ENCODE results near the gene ADARB2. TPM values are rescaled to one million over a fixed set of nuclear protein-coding genes. Genes with fewer than 3 reads are reported as not detected.
A peak's percentile ranks its signal among the peaks of the same experiment; 100 is the strongest.

ADARB2 gene
- total RNA-seq, 8 experiments from 2014 or later = 0.13 to 2.6 (median 1.5) TPM

DNA sequence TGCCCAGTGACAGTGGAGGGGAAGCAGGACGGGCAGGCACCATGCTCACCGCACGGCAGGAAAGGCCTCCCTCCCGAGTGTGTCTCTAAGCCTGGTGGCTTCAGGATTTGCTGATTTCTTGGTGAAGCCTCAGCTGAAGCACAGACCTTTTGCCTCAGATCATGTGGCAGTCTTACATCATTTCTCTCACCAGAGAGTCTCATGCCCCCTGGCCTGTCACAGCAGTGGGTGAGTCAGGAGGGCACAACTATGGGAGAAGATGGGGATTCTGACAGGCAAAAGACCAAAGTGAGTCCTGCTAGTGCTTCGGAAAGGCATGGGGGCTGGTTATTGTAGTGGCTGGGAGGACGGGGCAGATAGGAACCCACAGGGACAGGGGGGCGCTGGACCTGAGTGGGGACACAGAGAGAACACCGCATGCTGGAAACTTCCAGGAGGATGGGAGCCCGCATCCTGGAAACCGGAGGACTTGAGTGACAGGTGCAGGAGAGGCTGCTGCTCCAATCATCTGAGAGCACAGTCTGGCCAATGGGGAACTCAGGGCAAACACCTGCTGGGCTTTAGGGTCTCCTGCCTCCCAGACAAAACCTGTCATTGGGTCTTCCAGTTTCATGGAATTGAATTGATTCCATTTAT, 166.8 kb downstream of the ADARB2 start:
- peaks cover 25 to 38% of the 10 kb centered on the region in 2 donors for H3K4me1 ChIP-seq (replicated peaks in 1 of 2)
- no peak overlapping the region for H3K27ac ChIP-seq
- WGBS, 10 experiments = 20 to 85% (median 63%) methylated on average over 1 to 7 of the region's 10 CpGs; no CpG with 5 or more reads in 6 of the 10 experiments
- no peak overlapping the region for H3K4me3 ChIP-seq
- in situ Hi-C loops (cut with MboI; ENCODE audit: low pct_unique_long_range_greater_than_20kb in 2 of 9, low sequenced_read_pairs in 9 of 9, unreplicated experiment in 9 of 9) = no loop called here
- peak in 5 of 8 experiments; percentile 73 to 91 (median 84) for ATAC-seq (replicated peaks in 6 of 8)

- 0 to 86% (median 40%) methylated on average over 1 to 7 of the region's 8 CpGs; no CpG with 5 or more reads in 1 of the 10 experiments for WGBS, 10 experiments
- Histone ChIP-seq H3K4me1 (replicated peaks in 1 of 2) (peaks cover 21 to 31% of the 10 kb centered on the region in 2 donors), H3K4me3 (no peak overlapping the region), H3K27ac (no peak overlapping the region)
- no peak for ATAC-seq (replicated peaks in 6 of 8)
- in situ Hi-C loops (cut with MboI; ENCODE audit: low pct_unique_long_range_greater_than_20kb in 2 of 9, low sequenced_read_pairs in 9 of 9, unreplicated experiment in 9 of 9) = no loop called here
Measured at GRCh38 chr10:1569208-1569607, 168.1 kb downstream of the ADARB2 start.

DNA sequence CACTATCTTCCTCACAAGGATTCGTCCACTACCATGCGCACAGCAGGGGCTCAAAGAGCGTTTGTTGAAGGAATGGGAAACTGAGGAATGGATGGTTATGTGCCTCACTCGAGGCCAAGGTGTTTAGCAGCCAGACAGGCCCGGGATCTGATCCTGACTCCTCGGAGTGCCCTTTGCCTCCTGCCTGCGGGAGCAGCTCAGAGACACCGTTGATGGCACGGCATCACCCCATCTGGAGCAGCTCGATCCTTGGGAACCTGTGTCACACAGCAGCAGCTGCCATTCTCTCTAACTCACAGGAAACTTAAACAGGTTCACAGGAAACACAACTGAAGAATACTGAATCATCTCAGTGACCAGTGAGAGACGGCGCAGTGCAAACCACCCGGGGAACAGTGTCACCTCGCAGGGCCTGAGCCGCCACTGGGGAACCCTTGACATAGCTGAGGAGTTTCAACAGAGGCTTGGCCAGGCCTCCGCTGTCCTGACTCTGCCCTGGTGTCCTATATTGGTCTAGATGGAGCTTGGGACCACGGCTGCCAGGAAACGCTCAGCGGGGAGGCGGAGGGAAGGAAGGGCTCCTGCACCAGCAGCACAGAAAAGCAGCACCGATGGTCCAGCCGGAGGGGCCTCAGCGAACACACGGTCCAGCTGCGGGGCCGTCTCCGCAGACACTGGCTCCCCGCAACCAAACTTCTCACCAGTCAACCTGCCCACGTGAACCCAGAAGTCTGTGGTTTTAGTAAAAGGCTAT, 169.4 kb downstream of the ADARB2 start:
- in situ Hi-C loops (cut with MboI; ENCODE audit: low pct_unique_long_range_greater_than_20kb in 2 of 9, low sequenced_read_pairs in 9 of 9, unreplicated experiment in 9 of 9) = no loop called here
- Histone ChIP-seq H3K4me1 (replicated peaks in 1 of 2) (peaks cover 16 to 25% of the 10 kb centered on the region in 2 donors), H3K4me3 (no peak overlapping the region), H3K27ac (no peak overlapping the region)
- 20 to 93% (median 74%) methylated on average over 1 to 16 of the region's 29 CpGs for WGBS, 10 experiments
- no peak for ATAC-seq (replicated peaks in 6 of 8)

DNA sequence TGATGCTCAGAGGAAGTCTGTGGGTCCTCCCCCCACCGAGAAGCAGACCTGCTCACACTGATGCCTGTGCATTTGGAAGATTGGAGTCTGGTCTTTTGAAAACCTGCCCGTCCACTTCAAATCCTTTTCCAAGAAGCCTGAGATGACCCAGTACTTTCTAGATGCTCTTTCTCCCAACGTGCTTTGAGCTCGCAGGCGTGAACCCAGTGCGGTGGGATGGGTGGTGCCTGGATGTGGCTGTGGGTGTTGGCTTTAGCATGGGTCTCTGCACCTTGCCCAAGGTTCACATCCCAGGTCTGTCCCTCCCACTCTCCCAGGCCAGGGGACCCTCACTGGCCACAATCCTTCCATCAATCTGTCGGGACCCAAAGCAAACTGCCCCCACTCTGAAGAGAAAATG, 170.2 kb downstream of the ADARB2 start:
- no peak overlapping the region for H3K4me3 ChIP-seq
- ATAC-seq (replicated peaks in 6 of 8) = no peak
- in situ Hi-C loops (cut with MboI; ENCODE audit: low pct_unique_long_range_greater_than_20kb in 2 of 9, low sequenced_read_pairs in 9 of 9, unreplicated experiment in 9 of 9) = no loop called here
- H3K27ac ChIP-seq = no peak overlapping the region
- 6 to 100% (median 60%) methylated on average over 1 to 5 of the region's 7 CpGs; no CpG with 5 or more reads in 3 of the 10 experiments for WGBS, 10 experiments
- H3K4me1 ChIP-seq (replicated peaks in 1 of 2) = peaks cover 8 to 17% of the 10 kb centered on the region in 2 donors

GRCh38 chr10:1564791-1565190, 172.5 kb downstream of the ADARB2 start:
- Histone ChIP-seq H3K27ac (no peak overlapping the region), H3K4me3 (no peak overlapping the region), H3K4me1 (replicated peaks in 1 of 2) (peaks cover 7 to 11% of the 10 kb centered on the region in 2 donors)
- in situ Hi-C loops (cut with MboI; ENCODE audit: low pct_unique_long_range_greater_than_20kb in 2 of 9, low sequenced_read_pairs in 9 of 9, unreplicated experiment in 9 of 9) = no loop called here
- 29 to 100% (median 88%) methylated on average over 1 to 7 of the region's 11 CpGs; no CpG with 5 or more reads in 5 of the 10 experiments for WGBS, 10 experiments
- no peak for ATAC-seq (replicated peaks in 6 of 8)

DNA sequence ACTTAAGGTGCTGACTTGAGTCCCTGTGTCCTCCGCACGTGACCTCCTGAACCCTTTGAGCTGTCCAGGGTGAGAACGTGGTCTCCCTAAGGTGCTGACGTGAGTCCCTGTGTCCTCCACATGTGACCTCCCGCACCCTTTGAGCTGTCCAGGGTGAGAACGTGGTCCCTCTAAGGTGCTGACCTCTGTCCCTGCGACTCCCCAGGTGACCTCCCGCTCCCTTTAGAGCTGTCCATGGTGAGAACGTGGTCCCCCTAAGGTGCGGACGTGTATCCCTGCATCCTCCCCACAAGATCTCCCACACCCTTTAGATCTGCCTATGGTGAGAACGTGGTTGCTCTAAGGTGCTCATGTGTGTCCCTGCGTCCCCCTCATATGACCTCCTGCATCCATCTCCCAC, 174.3 kb downstream of the ADARB2 start:
- H3K4me1 ChIP-seq (replicated peaks in 1 of 2) = peaks cover 15 to 18% of the 10 kb centered on the region in 2 donors
- in situ Hi-C loops (cut with MboI; ENCODE audit: low pct_unique_long_range_greater_than_20kb in 2 of 9, low sequenced_read_pairs in 9 of 9, unreplicated experiment in 9 of 9) = no loop called here
- 19 to 100% (median 92%) methylated on average over 1 to 8 of the region's 13 CpGs; no CpG with 5 or more reads in 3 of the 10 experiments for WGBS, 10 experiments
- no peak overlapping the region for H3K4me3 ChIP-seq
- no peak overlapping the region for H3K27ac ChIP-seq
- no peak for ATAC-seq (replicated peaks in 6 of 8)

- Histone ChIP-seq H3K4me3 (no peak overlapping the region), H3K27ac (no peak overlapping the region), H3K4me1 (replicated peaks in 1 of 2) (peaks cover 15 to 18% of the 10 kb centered on the region in 2 donors)
- in situ Hi-C loops (cut with MboI; ENCODE audit: low pct_unique_long_range_greater_than_20kb in 2 of 9, low sequenced_read_pairs in 9 of 9, unreplicated experiment in 9 of 9) = no loop called here
- 0 to 85% (median 77%) methylated on average over 2 to 7 of the region's 19 CpGs; no CpG with 5 or more reads in 6 of the 10 experiments for WGBS, 10 experiments
- ATAC-seq (replicated peaks in 6 of 8) = no peak
Measured at GRCh38 chr10:1561731-1562337, 175.5 kb downstream of the ADARB2 start.

- Histone ChIP-seq H3K4me1 (replicated peaks in 1 of 2) (peaks cover 15 to 18% of the 10 kb centered on the region in 2 donors), H3K4me3 (no peak overlapping the region), H3K27ac (no peak overlapping the region)
- whole genome bisulfite sequencing, 10 experiments = 0 to 100% (median 80%) methylated on average over 1 to 5 of the region's 16 CpGs; no CpG with 5 or more reads in 3 of the 10 experiments
- ATAC-seq (replicated peaks in 6 of 8) = no peak
- in situ Hi-C loops (cut with MboI; ENCODE audit: low pct_unique_long_range_greater_than_20kb in 2 of 9, low sequenced_read_pairs in 9 of 9, unreplicated experiment in 9 of 9) = no loop called here
Measured at GRCh38 chr10:1560535-1561192, 176.7 kb downstream of the ADARB2 start.

DNA sequence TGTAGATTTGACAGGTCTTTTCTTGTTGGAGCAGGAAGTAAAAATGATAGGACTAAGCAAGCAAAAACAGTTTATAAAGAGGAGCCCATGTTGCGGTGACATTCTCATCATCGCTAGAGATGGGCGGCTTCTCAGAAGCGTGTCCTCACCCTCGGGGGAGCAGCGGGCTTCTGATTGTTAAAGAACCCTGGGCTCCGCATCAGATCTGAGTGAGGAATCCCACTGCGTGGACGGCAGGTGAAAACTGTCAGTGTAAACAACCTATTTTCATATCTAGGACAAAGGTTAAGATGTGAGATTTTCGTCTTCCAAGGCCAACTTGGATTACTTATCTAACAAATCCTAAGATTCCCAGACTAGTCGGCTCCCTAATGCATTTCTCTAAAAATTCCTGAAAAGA, 177.6 kb downstream of the ADARB2 start:
- in situ Hi-C loops (cut with MboI; ENCODE audit: low pct_unique_long_range_greater_than_20kb in 2 of 9, low sequenced_read_pairs in 9 of 9, unreplicated experiment in 9 of 9) = no loop called here
- Histone ChIP-seq H3K4me3 (no peak overlapping the region), H3K27ac (no peak overlapping the region), H3K4me1 (replicated peaks in 1 of 2) (peaks cover 15 to 18% of the 10 kb centered on the region in 2 donors)
- ATAC-seq (replicated peaks in 6 of 8) = peak in 1 of 8 experiments; percentile 38
- WGBS, 10 experiments = 0 to 100% (median 75%) methylated on average over 1 to 6 of the region's 11 CpGs; no CpG with 5 or more reads in 2 of the 10 experiments

DNA sequence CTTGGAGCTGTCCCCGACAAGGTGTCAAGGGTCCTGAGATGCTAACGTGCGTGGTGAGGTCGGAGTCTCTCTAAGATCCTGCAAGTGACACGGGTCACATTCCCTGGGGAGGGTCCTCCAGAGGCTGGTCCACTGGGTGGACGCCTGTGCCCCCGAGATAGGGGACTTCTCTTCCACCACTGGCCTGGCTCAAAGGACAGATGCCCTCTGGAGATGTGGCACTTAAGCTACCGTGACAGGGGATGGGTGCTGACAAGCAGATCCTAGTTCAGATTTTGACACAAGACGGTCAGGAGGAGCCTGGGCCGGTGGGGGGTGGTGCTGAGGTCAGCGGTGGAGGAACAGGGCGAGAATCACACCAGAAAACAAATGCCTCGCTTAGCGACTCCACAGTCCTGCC, 178.0 kb downstream of the ADARB2 start:
- peak in 3 of 8 experiments; percentile 6 to 21 (median 14) for ATAC-seq (replicated peaks in 6 of 8)
- WGBS, 10 experiments = 27 to 82% (median 56%) methylated on average over 2 to 9 of the region's 14 CpGs; no CpG with 5 or more reads in 6 of the 10 experiments
- Histone ChIP-seq H3K4me1 (replicated peaks in 1 of 2) (peaks cover 15 to 18% of the 10 kb centered on the region in 2 donors), H3K4me3 (no peak overlapping the region), H3K27ac (no peak overlapping the region)
- in situ Hi-C loops (cut with MboI; ENCODE audit: low pct_unique_long_range_greater_than_20kb in 2 of 9, low sequenced_read_pairs in 9 of 9, unreplicated experiment in 9 of 9) = no loop called here

GRCh38 chr10:1558906-1559305, 178.4 kb downstream of the ADARB2 start:
- peak in 3 of 8 experiments; percentile 43 to 64 (median 46) for ATAC-seq (replicated peaks in 6 of 8)
- no peak overlapping the region for H3K27ac ChIP-seq
- peaks cover 15 to 18% of the 10 kb centered on the region in 2 donors for H3K4me1 ChIP-seq (replicated peaks in 1 of 2)
- H3K4me3 ChIP-seq = no peak overlapping the region
- 6 to 92% (median 20%) methylated on average over 1 to 4 of the region's 4 CpGs; no CpG with 5 or more reads in 5 of the 10 experiments for WGBS, 10 experiments
- in situ Hi-C loops (cut with MboI; ENCODE audit: low pct_unique_long_range_greater_than_20kb in 2 of 9, low sequenced_read_pairs in 9 of 9, unreplicated experiment in 9 of 9) = no loop called here

- WGBS, 10 experiments = 14 to 93% (median 60%) methylated on average over 1 to 7 of the region's 13 CpGs; no CpG with 5 or more reads in 4 of the 10 experiments
- in situ Hi-C loops (cut with MboI; ENCODE audit: low pct_unique_long_range_greater_than_20kb in 2 of 9, low sequenced_read_pairs in 9 of 9, unreplicated experiment in 9 of 9) = no loop called here
- H3K4me1 ChIP-seq (replicated peaks in 1 of 2) = peaks cover 17 to 26% of the 10 kb centered on the region in 2 donors
Measured at GRCh38 chr10:1557081-1557480, 180.2 kb downstream of the ADARB2 start.

More at GRCh38 chr10:1557081-1557480, 180.2 kb downstream of the ADARB2 start:
- Histone ChIP-seq H3K27ac (no peak overlapping the region), H3K4me3 (no peak overlapping the region)
- no peak for ATAC-seq (replicated peaks in 6 of 8)
